GM18498 (cell line): ENCODE measurements around the gene TSPAN15.

Experiments
- ATAC-seq: cut with Tn5 transposase; IDR thresholded peaks from one replicate; pipeline ENCODE4 v1.9.1; 2021; ENCODE audit warnings: mild to moderate bottlenecking, moderate library complexity; ENCODE audit not compliant: unreplicated experiment

The TSPAN15 gene

GRCh38 chr10:69464801-69465401 lies 13.6 kb downstream of the TSPAN15 start:
- no peak for ATAC-seq

- ATAC-seq, result no peak
These were observed 14.3 kb downstream of the TSPAN15 start for GRCh38 chr10:69465457-69466157.

- no peak for ATAC-seq
These were observed 14.9 kb downstream of the TSPAN15 start for GRCh38 chr10:69466158-69466490.

GRCh38 chr10:69466689-69467088 lies 15.4 kb downstream of the TSPAN15 start:
- ATAC-seq, result no peak

- no peak for ATAC-seq
These were observed 16.9 kb downstream of the TSPAN15 start for GRCh38 chr10:69467928-69468750.

- ATAC-seq, result no peak
These were observed 17.5 kb downstream of the TSPAN15 start for GRCh38 chr10:69468751-69469089.

GRCh38 chr10:69469976-69470375 lies 18.7 kb downstream of the TSPAN15 start:
- no peak for ATAC-seq

- no peak for ATAC-seq
These were observed 19.5 kb downstream of the TSPAN15 start for GRCh38 chr10:69470463-69471384.

- ATAC-seq, result no peak
These were observed 20.9 kb downstream of the TSPAN15 start for GRCh38 chr10:69472142-69472541.

- ATAC-seq, result no peak
These were observed 21.3 kb downstream of the TSPAN15 start for GRCh38 chr10:69472544-69472943.

- ATAC-seq, result no peak
These were observed 22.2 kb downstream of the TSPAN15 start for GRCh38 chr10:69473304-69473990.

- no peak for ATAC-seq
These were observed 23.6 kb downstream of the TSPAN15 start for GRCh38 chr10:69474742-69475432.

GRCh38 chr10:69475433-69475830 lies 24.2 kb downstream of the TSPAN15 start:
- no peak for ATAC-seq

- no peak for ATAC-seq
These were observed 26.8 kb downstream of the TSPAN15 start for GRCh38 chr10:69477968-69478597.

- ATAC-seq, result no peak
These were observed 28.2 kb downstream of the TSPAN15 start for GRCh38 chr10:69479240-69480067.

GRCh38 chr10:69480068-69480412 lies 28.8 kb downstream of the TSPAN15 start:
- no peak for ATAC-seq

- ATAC-seq, result no peak
These were observed 30.0 kb downstream of the TSPAN15 start for GRCh38 chr10:69481305-69481704.

- no peak for ATAC-seq
These were observed 30.7 kb downstream of the TSPAN15 start for GRCh38 chr10:69481811-69482524.
